Glutamatergic neuron (in vitro differentiated cells): Measurements from ENCODE around the gene P2RX3. TPM values are rescaled to one million over a fixed set of nuclear protein-coding genes. Genes with fewer than 3 reads are reported as not detected.

Experiments used
- DNase-seq: peaks from one replicate; pipeline ENCODE4 v3.0.0; 2022
- H3K27ac Mint-ChIP-seq: one replicate; pipeline ENCODE4 v1.8.0; 2020; ENCODE audit warnings: mild to moderate bottlenecking, mixed read lengths, inconsistent platforms; ENCODE audit not compliant: unreplicated experiment
- H3K27me3 Mint-ChIP-seq: one replicate; pipeline ENCODE4 v1.8.0; 2020; ENCODE audit warnings: mild to moderate bottlenecking, moderate library complexity, mixed read lengths, inconsistent platforms; ENCODE audit not compliant: unreplicated experiment
- H3K36me3 Mint-ChIP-seq: one replicate; pipeline ENCODE4 v1.8.0; 2020; ENCODE audit warnings: mild to moderate bottlenecking, mixed read lengths, inconsistent platforms; ENCODE audit not compliant: unreplicated experiment
- H3K4me1 Mint-ChIP-seq: one replicate; pipeline ENCODE4 v1.8.0; 2020; ENCODE audit warnings: mild to moderate bottlenecking, low read depth, mixed read lengths, inconsistent platforms; ENCODE audit not compliant: unreplicated experiment
- H3K4me3 Mint-ChIP-seq: one replicate; pipeline ENCODE4 v1.8.0; 2020; ENCODE audit warnings: mild to moderate bottlenecking, mixed read lengths, inconsistent platforms; ENCODE audit not compliant: unreplicated experiment
- H3K9me3 Mint-ChIP-seq: one replicate; pipeline ENCODE4 v1.8.0; 2020; ENCODE audit warnings: mild to moderate bottlenecking, moderate library complexity, mixed read lengths, inconsistent platforms; ENCODE audit not compliant: unreplicated experiment
- CTCF ChIP-seq: fragments of 200-600 bp; sonication (generic); IDR thresholded peaks from one replicate; pipeline ENCODE4 v1.5.0; 2021; ENCODE audit not compliant: partially characterized antibody, unreplicated experiment
- total RNA-seq: library from RNA; stranded (reverse); fragmentation: NEBNext Ultra II Directional; extraction: Animal tissue kit (Norgen Biotek cat#: 25700); gene quantifications from one replicate; pipeline ENCODE4 v1.2.1, GENCODE V29; 2021; ENCODE audit not compliant: unreplicated experiment

The P2RX3 gene
- total RNA-seq, 1 donor from 2014 or later: 496 TPM

GRCh38 chr11:57324886-57325734, 13.0 kb upstream of the P2RX3 start, which contains the start of gene TNKS1BP1:
Gene TNKS1BP1, minus strand, starts transcription at chr11:57324952. Its CDS starts 3,067 bp downstream, at chr11:57321885.
- TF ChIP-seq CTCF: no peak
- H3K36me3 Mint-ChIP-seq: no peaks in the 10 kb centered on the region
- peaks cover 25% of the 10 kb centered on the region for H3K9me3 Mint-ChIP-seq
- H3K4me3 Mint-ChIP-seq: peak within 1 kb of the TSS; percentile 97
- H3K27me3 Mint-ChIP-seq: peaks cover 28% of the 10 kb centered on the region
- peak; percentile 96 for DNase-seq
- H3K4me1 Mint-ChIP-seq: peaks cover 33% of the 10 kb centered on the region
- peak within 1 kb of the TSS; percentile 99 for H3K27ac Mint-ChIP-seq

GRCh38 chr11:57325735-57326048, 12.5 kb upstream of the P2RX3 start:
- Mint-ChIP-seq H3K4me3 (peak overlapping the region; percentile 97), H3K4me1 (peaks cover 33% of the 10 kb centered on the region), H3K9me3 (peaks cover 25% of the 10 kb centered on the region), H3K27me3 (peaks cover 28% of the 10 kb centered on the region), H3K27ac (peak overlapping the region; percentile 99), H3K36me3 (no peaks in the 10 kb centered on the region)
- DNase-seq: no peak
- TF ChIP-seq CTCF: no peak

- DNase-seq: no peak
- Mint-ChIP-seq H3K4me1 (peaks cover 16% of the 10 kb centered on the region), H3K36me3 (no peaks in the 10 kb centered on the region), H3K9me3 (peaks cover 23% of the 10 kb centered on the region), H3K27ac (peak overlapping the region; percentile 54), H3K27me3 (peaks cover 22% of the 10 kb centered on the region), H3K4me3 (no peak overlapping the region)
- TF ChIP-seq CTCF: no peak
These were observed 10.4 kb upstream of the P2RX3 start for GRCh38 chr11:57327721-57328120.

- H3K36me3 Mint-ChIP-seq: no peaks in the 10 kb centered on the region
- peaks cover 17% of the 10 kb centered on the region for H3K4me1 Mint-ChIP-seq
These were observed 8.1 kb upstream of the P2RX3 start for GRCh38 chr11:57330029-57330428.

More at GRCh38 chr11:57330029-57330428, 8.1 kb upstream of the P2RX3 start:
- DNase-seq: no peak
- Mint-ChIP-seq H3K27ac (no peak overlapping the region), H3K4me3 (no peak overlapping the region), H3K9me3 (peaks cover 19% of the 10 kb centered on the region), H3K27me3 (peaks cover 8% of the 10 kb centered on the region)
- no peak for TF ChIP-seq CTCF
